Stimulated activated CD8-positive, alpha-beta memory T cell treated with anti-CD3 and anti-CD28 coated beads, Interleukin-4, amount 100 ng/mL, for 24 hours (primary cell): ENCODE data around the gene LMF2.

Experiments used
- DNase-seq: peaks from one replicate; pipeline ENCODE4 v3.0.0-alpha.2; 2020; ENCODE audit warnings: low read depth

The LMF2 gene

GRCh38 chr22:50482107-50483074, 25.1 kb downstream of the LMF2 start:
- DNase-seq: no peak

DNA sequence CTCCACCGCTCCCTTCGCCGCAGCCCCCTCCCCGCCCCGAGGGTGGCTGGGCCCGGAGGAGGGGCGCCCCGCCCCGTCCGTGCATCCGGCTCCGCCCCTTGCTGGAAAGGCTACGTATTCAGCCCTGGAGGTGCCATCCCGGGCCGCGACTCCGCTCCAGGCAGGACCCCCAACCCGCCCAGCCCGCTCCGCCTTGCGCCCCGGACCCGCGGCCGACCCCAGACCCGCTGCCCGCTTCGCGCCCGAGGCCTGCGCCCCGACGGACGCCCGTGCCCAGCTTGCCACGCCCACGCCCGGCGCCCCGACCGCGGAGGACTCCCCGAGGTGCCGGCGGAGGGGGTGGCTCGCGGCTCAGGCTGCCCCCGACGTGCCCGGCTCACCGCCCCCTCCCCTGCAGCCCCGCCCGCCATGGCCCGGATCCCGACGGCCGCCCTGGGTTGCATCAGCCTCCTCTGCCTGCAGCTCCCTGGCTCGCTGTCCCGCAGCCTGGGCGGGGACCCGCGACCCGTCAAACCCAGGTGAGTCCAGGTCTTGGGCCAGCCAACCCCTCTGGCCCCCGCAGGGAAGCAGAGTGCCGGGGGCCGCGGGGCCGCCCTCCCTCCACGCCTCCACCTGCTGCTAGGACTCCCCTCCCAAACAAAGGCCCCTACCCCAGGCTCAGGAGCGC, 25.9 kb downstream of the LMF2 start, which contains the start of gene ADM2:
Gene ADM2 (plus strand): TSS at position 104 of the 667 bp plus-strand sequence. CDS start 305 bp downstream, at position 409.
- peak; percentile 52 for DNase-seq

DNA sequence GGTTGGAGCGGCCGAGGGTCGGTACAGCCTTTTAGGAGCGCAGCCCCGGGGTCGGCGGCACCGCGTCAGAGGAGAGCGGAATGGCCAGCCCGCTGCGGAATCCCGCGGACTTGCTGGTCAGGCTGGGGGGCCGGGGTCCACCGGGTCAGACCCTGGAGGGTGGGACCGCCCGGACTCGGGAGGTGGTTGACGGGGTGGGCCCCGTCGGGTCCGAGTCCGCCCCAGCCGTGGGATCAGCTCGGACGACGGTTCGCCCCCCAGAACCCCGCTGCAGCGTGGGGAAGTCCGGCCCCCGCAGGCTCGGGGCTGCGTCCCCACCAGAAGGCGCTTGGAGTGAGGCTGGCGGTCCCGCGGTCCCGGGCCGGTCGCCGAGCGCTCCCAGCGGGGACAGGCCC, 26.5 kb downstream of the LMF2 start:
- no peak for DNase-seq

DNA sequence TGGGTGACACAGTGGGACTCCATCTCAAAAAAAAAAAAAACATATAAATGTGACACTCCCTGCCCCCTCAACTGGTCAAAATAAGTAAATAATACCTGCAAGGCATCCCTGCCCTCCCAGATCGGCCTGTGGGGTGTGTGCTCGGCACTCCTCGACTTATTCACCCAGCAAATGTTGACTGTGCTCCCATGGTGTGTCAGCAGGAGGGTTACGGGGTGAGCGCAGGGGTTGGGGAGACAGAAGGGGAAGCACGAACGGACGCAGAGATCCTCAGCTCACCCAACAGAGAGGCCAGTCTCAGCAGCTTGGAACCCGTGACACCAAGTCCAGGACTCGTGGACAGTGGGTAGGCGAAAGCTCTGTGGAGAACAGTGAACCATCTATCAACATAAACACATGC, 27.8 kb downstream of the LMF2 start:
- DNase-seq: no peak

DNA sequence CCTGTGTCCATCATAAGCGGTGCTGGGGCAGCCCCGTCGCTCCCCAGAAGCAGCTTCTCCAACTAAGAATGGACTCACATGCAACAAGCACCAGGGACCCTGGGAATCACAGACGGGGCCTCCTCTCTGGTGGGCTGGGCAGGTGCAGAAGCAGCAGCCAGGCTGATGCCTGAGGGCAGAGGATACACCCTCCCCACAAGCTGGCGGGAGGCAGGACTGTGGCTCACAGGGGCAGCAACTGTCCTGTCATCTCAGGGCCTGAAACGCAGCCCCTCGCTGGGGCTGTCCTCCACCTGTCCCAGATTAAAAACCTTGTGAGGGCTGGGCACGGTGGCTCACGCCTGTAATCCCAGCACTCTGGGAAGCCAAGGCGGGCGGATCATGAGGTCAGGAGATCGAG, 29.6 kb downstream of the LMF2 start:
- no peak for DNase-seq

DNA sequence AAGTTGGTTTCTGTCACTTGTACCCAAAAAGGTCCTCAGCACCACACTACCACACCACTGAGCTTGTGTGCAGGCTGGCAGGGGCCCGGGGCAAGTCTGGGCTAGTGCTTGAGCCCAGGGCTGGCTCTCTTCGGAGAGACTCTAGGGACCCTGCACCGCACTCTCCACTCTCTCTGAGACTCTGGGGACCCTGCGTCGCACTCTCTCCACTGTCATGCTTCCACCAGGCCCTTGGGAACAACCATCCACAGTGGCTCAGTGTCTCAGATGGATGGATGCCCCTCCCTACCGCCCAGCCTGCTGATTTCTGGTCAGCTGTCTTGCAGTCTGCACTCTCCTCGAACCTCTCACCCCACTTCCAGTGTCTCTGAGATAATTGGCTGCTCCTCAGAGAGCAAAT, 30.6 kb downstream of the LMF2 start:
- no peak for DNase-seq

- no peak for DNase-seq
These were observed 31.9 kb downstream of the LMF2 start for GRCh38 chr22:50475652-50476002.

GRCh38 chr22:50474710-50475651, 32.5 kb downstream of the LMF2 start, which contains the start of gene SBF1:
Gene SBF1, minus strand, starts transcription at chr22:50475035. Its CDS starts 195 bp downstream, at chr22:50474840.
- peak; percentile 81 for DNase-seq

GRCh38 chr22:50473855-50474671, 33.4 kb downstream of the LMF2 start:
- peak; percentile 33 for DNase-seq

DNA sequence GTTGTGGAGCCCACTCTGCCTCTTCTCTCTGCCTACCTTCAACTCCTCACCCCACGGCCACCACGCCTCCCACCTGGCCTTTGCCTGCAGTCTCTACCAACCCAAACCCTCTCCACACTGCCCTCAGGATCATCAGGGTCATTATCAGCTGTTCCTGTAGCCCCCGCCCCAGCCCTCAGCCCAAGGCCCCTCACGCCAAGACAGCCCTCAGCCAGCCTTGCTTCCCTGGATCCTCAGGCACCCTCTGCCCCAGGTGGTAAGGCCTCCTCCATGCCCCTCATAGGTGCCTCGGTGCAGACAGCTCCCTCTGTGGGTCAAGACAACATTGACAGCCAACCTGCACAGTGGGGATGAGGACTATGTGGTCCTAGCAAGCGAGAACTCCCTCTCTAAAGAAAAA, 34.4 kb downstream of the LMF2 start:
- peak; percentile 22 for DNase-seq

DNA sequence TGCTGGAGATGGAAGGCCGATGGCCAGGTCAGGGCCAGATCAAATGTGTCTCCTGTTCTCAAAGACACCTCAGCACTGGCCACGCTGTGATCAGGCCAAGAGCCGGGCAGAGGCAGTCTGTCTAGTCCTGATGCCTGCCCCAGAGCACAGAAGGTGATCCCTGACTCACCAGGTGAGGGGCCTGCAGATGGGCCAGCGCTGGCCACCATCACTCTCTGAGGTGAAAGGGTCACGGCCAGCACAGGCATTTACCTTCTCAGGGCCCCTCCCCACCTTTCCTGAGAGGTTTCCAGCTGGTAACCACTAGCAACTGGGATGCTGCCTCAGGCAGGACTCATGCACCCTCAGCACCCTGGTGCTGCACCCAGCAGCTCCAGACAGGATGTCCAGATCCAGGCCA, 35.5 kb downstream of the LMF2 start:
- no peak for DNase-seq

DNA sequence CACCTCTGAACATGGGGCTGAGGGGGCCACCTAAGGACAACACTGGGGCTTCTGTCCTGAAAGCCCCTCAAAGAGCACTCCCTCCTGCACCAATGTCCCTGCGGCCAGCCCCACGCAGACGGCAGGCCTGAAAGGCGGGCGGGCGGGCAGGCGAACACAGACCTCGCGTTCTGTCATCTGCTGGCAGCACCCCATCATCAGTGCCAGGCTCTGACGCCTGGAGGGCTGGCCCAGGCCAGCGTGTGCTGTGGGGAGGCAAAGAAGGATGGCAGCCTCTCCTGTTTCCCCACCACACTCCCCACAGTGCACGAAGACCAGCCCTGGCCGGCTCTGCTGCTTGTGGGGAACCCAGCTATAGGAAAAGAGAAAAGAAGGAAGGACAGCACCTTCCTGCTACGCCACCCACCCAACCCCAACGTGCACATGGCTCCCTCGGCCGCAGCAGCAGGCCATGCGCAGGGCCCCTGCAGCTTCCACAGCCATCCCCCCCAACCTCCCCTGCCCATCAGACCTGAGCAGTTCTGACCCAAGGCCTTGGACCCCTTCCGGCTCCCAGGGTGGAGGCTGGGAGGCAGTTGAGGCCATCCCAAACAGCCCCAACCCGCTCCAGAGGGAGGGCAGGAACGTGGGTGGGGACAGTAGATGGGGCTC, 36.2 kb downstream of the LMF2 start:
- DNase-seq: no peak

- no peak for DNase-seq
These were observed 37.0 kb downstream of the LMF2 start for GRCh38 chr22:50470491-50470890.

DNA sequence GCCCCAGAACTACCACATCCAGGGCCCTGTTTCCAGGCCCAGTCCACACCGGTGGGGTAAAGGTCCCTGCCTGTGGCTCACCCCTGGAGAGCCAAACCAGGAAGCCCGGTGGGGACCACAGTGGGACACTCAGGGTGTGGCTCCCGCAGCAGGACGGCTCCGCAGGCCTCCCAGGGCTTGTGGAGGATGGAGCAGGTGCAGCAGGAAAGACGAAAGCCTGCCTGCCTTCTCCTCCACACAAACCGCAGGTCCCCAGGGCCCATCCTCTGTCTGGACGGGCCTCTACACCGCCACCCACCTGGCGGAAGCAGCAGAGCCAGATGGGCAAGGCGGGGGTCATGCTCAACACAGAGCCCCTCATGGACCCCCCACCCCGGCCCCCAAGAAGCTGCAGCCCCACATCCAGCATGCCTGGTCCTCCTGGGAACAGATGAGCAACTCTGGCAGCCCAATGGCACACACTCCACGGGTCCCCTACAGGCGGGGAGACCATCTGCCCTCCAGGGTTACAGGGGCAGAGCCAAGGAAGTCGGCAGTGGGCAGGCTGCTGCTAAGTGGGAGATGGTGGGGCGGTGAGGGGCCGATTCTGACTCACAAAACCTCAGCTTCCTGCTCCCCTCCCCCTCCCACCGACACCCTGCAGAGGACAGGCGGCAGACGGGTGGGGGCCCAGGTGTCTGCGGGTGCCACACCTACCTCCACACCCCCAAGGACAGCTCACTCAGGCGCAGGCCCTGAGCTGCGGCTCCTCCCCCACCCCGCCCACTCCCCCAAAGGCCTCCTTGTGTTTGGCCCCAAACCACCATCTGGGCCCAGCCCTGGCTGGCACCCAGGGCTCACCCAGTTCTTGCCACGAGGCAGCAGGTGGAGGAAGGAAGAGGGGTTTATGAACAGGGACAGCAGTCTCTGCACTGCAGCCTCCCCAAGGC, 37.9 kb downstream of the LMF2 start:
- DNase-seq: peak; percentile 95

DNA sequence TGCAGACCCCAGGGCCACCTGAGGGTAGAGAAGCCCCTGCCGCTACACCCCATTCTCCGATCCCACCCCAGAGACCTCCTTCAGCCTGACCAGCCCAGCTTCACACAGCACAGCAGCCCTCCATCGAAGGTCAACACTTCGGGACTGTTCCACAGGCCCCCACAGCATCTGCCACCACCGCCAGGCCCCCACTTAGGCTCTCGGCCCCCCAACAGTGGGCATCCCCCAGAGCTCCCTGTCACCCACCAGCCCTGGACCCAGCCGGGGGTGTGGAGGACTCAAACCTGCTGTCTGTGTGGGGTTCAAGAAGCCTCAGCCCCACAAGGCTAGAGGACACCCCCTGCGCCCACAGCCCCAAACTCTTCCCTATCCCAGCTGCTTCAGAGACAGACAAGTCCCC, 38.9 kb downstream of the LMF2 start:
- no peak for DNase-seq

- DNase-seq: no peak
These were observed 39.6 kb downstream of the LMF2 start for GRCh38 chr22:50467773-50468440.

GRCh38 chr22:50467341-50467740, 40.2 kb downstream of the LMF2 start:
- no peak for DNase-seq

DNA sequence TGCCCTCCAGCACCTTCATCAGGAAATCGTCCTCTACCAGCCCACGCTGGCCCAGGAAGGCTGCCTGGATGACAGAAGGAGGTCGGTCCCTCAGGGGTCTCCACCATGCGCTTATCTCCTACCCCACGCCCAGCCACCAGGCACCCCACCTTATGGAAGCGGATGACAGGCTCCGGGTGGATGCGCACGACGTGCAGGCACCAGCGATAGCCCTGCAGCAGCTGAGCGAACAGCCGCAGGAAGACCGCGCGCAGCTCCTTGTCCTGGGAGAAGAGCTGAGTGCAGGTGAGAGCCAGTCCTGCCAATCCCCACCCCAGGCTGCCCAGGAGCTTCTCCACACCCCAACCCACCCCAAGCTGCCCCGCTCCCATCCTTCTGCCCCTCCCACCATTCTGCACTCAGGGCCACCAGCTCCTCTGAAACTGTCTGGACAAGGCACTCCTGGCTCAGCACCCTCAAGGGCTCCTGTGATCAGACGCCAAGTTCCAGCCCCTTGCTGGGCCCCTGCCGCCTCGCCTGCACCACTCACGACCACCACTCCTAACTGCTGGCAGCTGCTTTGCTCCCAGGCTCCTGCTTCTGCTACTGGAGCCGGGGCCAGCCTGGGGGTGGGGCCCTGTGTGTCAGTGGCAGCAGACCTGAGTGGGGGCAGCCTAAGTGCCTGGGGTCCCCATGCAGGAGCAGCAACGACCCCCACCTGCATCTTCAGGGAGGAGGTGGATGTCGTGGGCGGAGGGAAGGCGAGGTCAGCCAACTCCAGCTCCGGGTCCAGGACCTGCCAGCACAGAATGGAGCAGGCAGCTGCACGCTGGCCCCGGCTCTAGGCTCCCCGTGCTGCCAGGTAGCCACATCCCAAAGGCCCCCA, 42.2 kb downstream of the LMF2 start:
- no peak for DNase-seq
